ENCODE data around the gene DAPP1.
"Not testable (repeated sequence)": the region's sequence is repeated elsewhere in the genome, so short reads cannot be mapped to it uniquely, and the experiment has no call there.

Gene DAPP1

DNA sequence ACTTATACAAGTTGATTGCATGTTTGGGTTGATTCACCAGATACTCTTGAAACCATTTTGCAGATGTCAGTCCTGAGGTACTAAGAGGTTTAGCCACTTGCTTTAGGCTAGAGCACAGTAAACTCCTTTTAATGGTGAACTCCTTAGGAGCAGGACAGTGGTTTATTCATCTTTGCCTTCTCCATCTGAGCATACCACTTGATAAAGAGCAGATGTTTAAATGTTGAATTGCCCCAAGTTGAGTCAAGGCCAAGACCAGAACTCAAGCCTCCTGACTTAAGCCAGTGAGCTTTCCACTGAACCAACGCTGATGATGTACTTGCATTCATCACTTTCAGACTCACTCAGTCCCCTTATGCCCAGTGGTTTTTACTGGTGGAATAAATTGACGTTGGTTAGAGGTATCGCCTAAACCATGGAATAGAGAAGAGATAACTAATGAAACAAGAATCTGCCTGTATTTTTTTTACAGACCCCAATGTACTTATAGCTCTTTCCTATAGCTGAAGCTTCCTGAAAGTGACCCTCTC, 7.5 kb downstream of the DAPP1 start:
- no peak for DNase-seq (ENCODE audit: low read depth)

DNA sequence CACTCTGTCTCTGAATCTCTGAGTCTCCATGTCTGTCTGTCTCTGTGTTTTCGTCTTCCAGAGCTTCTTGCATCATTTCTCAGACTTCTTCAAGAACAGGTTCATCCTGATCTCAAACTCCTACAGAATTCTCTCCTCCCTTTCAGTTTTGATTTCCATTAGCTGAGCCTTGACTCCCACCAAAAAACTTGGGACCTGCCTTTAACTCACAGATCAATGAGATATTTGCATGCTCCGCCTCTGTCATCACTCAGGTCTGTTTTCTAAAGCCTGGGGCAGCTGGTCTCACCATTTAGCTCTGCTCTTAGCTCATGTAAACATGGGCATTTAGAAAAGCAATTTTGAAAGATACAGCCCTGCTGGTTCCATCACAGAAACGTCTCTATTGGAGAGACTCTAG, 8.6 kb downstream of the DAPP1 start:
- DNase-seq (ENCODE audit: low read depth) = no peak

DNA sequence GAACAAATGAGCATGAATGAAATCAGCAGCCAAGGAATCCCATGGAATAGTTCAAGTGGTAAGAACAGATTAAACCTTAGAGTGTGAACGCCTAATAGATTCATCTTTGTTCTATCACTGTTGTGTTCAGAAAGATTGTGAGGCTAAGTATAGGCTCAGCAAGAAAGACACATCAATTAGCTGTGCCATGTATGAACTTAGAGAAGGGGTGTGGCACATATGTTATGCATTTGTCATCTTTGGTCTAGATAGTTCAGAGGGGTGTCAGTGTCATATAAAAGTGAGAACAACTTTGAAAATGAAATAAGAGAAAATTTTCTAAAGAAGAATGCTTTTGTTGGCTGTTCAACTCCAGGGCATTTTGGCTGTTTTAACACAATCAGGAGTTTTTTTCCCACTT, 9.4 kb downstream of the DAPP1 start:
- DNase-seq (ENCODE audit: low read depth) = no peak

DNA sequence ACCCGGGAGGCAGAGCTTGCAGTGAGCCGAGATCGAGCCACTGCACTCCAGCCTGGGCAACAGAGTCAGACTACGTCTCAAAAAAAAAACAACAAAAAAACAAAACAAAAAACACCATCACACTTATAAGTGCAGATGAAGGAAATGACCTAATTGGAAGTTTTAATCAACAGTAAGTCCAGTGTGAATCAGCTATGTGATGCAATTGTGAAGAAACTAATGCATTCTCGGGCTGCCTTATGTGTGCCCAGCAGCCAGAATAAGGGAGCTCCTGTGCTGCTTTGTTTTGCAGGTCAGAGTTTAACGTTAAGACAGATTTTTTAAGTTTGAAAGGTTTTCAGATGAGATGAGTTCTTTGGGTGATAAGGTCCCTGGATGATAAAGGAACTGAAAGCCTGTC, 10.8 kb downstream of the DAPP1 start:
- DNase-seq (ENCODE audit: low read depth) = no peak

DNA sequence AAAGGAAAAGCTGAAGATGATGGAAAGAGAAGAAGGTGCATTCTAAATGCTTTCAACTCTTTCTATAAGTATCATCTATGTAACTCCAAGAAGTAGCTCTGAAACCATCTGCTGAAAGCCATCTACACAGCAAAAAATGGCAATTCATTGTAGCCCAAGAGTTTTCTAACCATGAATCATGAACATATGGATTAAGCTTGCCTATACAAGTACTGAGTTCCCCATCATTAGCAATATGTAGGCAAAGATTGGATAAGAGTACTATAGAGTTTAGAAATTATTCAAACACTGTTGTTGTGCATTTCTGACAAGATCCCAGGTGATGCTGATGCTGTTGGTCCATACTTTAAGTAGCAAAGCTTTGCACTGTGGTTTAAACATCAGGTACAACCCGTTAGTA, 11.2 kb downstream of the DAPP1 start:
- DNase-seq (ENCODE audit: low read depth) = no peak

DNA sequence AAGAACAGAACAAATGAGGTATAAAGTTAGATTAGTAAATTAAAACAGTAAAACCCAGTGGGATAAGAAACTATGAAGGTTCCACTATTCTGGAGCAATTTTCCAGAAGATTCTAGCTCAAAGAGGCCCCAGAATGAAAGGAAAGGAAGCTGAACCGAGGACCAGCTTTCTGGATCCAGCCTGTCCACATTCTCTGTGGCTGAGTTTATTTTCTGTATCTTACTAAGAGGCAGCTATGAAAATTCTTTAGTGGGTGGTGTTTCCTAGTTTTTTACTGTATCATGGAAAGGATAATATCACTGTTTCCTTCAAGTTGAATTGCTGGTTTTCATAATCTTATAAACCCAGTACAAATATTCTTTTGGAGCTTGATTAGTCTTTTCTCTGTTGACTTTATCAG, 11.8 kb downstream of the DAPP1 start:
- no peak for DNase-seq (ENCODE audit: low read depth)

DNA sequence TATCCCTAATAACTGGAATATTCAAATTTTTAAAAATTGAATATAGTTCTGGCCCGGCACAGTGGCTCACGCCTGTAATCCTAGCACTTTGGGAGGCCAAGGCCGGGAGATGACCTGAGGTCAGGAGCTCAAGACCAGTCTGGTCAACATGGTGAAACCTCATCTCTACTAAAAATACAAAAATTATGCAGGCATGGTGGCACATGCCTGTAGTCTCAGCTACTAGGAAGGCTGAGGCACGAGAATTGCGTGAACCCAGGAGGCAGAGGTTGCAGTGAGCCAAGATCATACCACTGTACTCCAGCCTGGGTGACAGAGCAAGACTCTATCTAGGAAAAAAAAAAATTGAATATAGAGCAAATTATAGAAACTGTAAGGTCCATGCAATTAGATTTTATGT, 13.4 kb downstream of the DAPP1 start:
- not testable (repeated sequence) for DNase-seq (ENCODE audit: low read depth)

DNA sequence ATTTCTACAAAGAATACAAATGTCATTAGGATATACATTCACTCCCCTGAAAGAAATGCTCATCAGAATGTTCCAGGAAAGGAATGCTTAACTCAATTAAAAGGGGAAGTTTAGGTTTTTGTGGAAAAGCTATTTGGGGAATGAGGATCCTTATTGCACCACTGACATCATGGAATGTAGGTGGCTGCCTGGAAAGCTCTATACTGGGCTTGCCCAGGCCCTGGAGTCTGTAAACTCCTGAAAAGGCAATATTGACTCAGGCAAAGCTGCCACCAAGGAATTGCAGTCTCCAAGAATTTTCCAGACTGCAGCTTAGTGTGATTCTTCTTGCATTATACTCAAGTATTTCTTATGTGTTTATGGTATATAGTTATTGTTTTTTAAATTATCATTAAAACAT, 15.7 kb downstream of the DAPP1 start:
- no peak for DNase-seq (ENCODE audit: low read depth)

DNA sequence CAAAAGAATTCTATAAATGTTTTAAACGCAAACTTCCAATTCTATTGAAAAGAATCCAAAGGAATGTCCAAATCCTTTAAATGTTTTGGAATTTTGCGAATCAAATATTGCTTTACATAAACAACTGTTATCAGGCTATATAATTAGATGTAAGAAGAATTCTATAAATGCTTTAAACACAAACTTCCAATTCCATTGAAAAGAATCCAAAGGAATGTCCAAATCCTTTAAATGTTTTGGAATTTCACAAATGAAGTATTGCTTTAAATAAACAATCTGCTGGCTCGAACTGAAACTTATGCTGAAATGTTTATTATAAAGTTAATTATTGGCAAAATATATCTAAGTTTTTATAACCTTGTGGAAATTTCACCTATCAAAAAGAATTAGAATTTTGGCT, 16.1 kb downstream of the DAPP1 start:
- DNase-seq (ENCODE audit: low read depth) = no peak

DNA sequence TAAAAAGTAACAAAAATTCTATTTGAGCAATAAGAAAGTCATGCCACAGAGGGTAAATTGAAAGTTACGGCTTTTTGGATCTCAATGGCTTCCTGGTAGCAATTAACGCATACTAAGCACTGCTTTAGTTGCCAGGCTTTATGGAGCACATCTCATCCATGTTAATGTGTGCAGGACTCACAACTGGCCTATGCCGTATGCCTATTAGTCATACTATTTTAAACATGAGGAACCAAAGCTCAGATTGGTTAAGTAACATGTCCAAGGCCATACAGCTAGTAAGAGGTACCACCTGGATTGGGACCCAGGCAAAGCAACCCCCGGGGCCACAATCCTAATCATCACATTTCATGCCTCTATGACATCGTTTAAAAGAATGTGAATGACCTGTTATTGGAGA, 17.1 kb downstream of the DAPP1 start:
- no peak for DNase-seq (ENCODE audit: low read depth)

DNA sequence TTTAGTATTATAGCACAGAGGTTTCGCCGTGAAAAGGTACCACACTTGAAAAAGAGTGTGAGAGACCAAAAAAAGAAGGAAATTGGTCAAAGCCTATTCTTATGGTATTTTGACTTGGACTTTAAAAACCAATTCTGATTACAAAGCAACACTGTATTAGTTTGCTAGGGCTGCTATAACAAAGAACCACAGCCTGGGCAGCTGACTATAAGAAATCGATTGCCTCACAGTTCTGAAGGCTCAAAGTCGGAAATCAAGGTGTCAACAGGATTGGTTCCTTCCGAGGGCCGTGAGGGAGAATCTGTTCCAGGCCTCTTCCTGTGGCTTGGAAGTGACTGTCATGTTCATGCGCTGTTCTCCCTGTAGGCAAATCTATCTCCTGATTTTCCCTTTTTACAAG, 17.9 kb downstream of the DAPP1 start:
- DNase-seq (ENCODE audit: low read depth) = no peak

DNA sequence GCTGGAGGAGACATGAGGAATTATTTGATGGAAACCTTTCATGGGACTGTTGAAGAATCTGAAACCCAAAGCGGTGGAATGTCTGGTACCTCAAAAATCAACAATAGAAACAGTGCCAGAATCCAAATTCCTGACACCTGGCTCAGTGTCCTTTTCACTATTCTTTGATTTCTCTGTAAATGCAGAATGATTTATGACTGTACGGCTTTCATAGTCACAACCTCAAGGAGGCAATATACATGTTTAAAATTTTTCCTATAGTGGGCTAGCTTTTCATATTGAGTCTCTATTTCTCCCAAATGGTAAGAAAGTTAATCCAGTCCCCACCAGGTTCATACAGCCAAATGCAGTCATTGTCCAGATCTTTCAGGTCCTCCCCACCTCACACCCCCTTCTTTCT, 19.3 kb downstream of the DAPP1 start:
- no peak for DNase-seq (ENCODE audit: low read depth)

DNA sequence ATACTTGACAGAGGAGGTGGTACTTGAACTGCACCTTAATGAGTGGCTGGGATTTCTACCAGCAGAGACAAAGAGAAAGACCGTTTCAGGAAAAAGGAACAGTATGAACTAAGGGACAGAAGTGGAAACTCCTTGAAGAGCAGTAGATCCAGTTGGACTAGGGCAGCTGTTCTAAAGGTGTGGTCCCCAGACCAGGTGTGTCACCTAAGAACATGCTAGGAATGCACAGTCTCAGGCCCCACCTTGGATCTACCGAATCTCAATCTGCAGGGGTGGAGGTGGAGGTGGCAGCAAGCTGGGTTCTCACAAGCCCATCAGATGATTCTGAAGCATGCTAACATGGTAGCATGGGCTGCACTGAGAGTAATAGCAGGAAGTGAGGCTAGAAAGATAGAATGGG, 22.3 kb downstream of the DAPP1 start:
- DNase-seq (ENCODE audit: low read depth) = no peak

DNA sequence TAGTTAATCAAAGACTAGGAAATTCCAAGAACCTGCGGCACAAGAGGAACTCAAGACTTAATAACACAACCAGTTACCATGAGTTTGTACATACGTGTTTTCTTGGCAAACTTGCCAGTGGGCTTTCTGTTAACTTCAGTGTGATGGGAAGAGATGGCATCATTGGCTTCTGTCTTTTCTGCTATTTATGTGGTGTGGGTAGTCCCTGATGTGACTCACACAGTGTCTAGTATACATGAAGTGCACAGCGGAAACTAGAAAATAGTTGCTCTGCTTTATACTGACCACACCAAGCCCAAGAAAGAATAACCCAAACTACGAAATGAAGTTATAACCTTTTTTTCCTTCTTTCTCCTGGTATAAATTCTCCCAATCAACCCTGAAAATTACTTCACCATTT, 24.5 kb downstream of the DAPP1 start:
- no peak for DNase-seq (ENCODE audit: low read depth)

DNA sequence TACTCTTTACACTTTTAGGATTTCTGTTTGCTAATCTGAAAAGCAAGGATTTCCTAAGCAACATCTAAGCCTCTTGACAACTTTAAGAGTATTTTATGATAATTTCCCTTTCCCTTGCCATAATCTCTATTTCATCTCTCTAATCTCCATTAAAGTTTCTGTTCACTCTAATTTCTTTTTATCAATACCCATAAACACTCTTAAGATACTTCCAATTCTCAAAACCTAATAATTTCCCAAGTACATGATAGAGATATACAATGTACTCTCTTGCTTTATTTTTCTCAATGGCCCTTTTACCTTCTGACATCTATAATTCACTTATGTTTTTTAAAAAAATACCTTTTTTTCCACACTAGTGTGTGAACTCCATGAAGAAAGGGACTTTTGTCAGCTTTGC, 26.8 kb downstream of the DAPP1 start:
- no peak for DNase-seq (ENCODE audit: low read depth)

DNA sequence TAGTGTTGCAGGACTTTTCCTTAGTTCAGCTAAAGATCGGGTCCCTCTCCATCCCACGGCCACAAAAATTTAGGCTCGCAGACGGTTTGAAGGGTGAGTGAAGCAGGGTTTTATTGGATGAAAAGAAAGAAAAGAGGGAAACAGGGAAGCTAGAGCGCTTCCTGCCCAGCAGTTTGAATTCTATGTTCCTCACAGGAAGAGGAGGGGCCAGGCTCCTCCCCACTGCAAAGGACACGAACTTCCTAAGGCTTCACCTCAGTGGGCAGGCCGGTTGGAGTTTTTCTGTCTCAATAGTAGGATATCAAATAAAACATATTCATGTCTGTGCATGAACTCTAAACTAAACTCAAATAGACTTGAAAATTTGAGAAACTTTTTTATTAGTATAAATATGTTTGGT, 27.4 kb downstream of the DAPP1 start:
- no peak for DNase-seq (ENCODE audit: low read depth)

DNA sequence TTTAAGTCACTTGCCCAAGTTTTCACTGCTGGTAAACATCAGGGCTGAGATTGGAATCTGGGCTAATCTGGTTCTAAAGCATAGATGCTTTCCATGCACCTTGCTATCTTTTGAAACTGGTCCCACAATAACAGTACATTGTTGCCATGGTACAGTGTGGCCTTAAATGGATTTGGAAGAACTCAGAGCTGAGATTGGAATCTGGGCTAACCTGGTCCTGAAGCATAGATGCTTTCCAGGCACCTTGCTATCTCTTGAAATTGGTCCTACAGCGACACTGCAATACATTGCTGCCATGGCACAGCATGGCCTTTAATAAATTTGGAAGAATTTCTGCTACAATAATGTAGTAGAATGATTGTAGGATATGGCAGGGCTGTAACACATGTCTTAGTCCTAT, 28.6 kb downstream of the DAPP1 start:
- no peak for DNase-seq (ENCODE audit: low read depth)

DNA sequence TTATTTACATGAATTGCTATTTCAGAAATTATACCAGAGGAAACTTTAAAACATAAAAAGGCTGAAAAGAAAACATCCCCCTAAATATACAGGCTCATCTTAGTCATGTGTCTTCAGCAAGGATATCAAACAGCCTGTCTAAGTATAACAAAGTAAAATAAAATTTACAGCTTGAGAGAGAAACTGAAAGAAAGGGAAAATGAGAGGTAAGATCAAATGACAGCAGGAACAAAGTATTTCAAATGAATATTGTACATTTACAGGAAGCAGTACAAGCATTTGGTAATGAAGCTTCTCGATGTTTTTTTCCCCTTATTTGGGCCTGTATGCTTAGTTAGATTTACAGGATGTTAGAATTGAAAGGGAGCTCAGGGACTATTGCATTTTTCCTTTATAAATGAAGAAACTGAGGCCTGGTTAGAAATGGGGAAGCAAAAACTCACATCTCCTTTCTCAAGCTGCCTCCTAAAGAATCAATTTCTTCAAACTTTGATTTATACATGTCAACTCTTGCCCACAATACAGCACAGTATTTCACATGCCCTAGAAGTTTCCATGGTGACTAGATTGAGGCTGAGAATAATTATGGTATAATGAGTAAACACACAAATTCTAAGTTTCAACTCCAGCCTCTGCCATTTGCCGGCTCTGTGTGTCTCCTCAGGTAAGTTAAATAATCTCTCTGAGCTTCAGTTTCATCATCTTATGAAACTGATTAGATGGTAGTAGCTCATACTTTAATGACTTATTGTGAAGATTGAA, 29.3 kb downstream of the DAPP1 start:
- no peak for DNase-seq (ENCODE audit: low read depth)

DNA sequence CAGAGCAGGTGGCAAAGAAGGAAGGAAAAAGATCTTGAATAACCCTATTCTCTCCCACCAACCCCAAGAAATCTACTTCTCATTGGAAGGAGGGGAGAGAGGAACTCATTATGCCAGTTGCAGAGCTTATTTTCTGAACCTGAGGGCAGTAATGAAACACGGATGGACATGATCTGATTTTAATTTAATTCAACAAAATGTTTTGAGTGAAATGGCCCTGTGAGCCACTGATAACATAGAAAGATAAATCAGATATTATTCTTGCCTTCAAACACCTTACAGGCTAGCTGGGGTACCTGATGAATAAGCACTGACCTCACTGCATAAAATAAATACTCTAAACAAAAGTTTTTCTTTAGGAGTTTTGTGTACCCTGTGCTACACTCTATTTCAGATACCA, 30.3 kb downstream of the DAPP1 start:
- no peak for DNase-seq (ENCODE audit: low read depth)

DNA sequence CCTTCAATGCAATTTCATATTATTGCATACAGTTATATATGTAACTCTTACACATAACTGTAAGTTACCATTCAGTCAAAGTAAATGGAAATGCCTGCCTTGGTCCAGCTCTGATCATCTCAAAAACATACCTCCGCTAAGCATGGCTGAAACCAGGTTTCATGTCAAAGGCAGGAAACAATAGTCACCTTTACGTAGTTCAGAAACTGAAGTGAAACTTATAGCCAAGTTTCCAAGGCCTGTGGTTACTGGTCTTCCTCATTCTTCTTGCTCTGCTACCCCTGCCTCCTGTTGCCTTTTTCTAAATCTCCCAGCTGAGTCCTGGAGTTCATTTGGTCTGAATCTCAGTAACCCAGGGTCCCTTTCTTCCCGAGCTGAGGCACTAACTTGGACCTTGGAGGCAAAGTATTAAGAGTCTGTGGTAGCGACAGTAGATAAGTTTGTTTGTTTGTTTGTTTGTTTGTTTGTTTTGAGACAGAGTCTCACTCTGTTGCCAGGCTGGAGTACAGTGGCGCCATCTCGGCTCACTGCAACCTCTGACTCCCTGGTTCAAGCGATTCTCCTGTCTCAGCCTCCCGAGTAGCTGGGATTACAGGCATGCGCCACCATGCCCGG, 30.8 kb downstream of the DAPP1 start:
- DNase-seq (ENCODE audit: low read depth) = no peak

DNA sequence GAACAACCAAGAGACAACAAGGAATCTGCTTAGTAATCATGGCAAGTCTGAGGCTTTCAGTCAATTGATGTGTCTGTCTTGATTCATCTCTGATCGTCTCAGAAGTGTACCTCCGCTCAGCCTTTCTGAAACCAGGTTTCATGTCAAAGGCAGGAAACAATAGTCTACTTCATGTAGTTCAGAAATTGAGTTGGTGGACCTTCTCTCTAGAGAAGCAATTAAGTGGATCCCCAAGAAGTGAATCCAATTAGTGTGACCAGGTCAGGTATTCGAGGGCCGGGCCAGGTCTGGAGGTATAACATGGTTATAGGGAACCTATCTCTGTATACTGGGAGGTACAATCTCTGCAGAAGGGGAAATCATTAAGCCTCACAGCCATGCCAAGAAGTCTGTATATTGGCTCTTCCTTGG, 32.0 kb downstream of the DAPP1 start:
- no peak for DNase-seq (ENCODE audit: low read depth)

DNA sequence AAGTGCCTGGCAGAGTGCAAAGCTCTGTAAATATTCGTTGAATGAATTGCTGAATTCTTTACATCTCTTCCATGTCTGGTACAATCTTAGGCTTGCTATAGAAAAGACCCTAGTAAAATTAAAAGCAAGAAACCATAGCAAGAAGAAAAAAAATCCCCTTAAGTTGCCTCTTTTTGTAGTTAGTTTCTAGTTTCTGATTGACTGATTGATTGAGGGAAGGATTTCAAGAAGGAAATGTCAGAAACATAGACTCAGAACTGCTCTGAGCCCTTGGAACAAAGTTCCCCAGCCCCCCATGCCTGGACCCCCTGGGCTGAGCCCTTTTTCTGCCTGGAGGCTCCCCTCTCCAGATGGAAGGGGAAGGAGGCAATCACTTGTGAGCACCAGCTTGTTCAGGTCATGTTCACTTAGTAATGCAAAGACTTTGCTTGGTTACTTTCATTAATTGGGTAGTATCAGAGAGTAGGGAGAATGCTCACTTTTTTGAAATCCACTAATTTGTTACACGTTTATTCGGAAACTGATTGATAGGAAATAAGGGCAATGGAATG, 35.6 kb downstream of the DAPP1 start:
- no peak for DNase-seq (ENCODE audit: low read depth)

DNA sequence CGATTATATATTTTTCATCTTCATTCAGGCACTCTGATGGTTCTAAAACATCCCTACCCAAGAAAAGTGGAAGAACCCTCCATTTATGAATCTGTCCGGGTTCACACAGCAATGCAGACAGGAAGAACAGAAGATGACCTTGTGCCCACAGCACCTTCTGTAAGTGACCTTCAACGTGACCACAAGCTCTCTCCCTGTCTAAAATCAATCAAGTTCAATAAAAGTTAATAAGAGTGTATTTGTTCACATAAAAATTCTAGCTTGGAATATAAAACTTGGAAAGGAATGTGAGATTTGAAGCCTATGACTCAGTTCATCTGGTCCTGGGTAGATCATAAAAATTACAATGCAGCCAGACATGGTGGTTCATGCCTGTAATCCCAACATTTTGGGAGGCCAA, 36.6 kb downstream of the DAPP1 start:
- DNase-seq (ENCODE audit: low read depth) = no peak

DNA sequence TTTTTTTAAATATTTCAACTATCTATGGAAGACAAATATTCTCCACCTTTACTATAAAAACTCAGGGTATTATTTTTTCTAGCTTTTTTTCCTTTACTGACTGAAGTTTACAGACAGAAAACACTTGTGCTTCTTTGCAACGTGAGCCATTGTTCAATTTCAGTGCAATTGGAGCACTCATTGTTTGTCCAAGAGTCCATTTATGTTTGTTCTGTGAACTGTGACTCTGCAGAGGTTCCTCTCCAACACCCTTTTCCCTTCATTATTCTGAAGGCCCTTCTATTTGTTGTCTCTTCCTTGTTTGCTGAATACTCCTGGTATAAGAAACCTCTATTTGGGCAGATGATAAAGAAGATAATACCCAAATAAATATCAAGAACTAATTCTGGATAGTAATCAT, 37.4 kb downstream of the DAPP1 start:
- DNase-seq (ENCODE audit: low read depth) = no peak
